ENCODE measurements around the gene MON2.

DNA sequence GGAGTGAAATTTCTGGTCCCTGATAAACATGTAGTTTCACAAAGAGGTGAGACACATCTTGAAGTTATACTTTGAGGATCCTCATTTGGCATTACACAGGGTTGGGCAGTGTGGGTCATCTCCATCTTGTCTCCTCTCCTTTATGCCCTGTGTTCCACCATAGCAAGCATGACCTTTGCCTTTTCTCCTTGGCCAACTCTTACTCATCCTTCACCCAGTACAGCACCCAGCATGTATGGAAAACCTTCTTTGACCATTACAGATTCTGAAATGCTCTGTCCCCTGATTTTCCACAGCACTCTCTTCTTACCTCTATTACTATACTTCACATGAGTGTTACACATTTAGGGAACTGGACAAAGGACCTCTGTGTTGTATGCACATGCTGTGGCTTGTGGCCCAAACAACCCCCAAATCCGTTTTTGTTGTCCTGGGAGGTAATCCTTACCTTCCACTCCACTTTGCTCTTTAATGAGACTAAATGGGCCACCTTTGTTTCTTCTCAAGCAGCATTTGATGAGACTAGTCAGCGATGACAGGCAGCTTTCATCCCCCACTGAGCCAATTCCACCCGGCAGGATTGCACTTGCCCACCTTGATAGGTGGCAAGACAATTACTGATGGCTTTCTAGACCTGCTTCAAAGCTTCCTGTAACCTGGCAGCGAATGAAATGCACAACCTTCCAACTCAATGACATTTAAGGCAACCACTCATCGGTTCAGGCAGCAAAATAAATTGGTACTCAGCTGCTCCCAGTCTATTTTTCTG lies 163.5 kb downstream of the MON2 start:
- TF ChIP-seq, protein P1, sequence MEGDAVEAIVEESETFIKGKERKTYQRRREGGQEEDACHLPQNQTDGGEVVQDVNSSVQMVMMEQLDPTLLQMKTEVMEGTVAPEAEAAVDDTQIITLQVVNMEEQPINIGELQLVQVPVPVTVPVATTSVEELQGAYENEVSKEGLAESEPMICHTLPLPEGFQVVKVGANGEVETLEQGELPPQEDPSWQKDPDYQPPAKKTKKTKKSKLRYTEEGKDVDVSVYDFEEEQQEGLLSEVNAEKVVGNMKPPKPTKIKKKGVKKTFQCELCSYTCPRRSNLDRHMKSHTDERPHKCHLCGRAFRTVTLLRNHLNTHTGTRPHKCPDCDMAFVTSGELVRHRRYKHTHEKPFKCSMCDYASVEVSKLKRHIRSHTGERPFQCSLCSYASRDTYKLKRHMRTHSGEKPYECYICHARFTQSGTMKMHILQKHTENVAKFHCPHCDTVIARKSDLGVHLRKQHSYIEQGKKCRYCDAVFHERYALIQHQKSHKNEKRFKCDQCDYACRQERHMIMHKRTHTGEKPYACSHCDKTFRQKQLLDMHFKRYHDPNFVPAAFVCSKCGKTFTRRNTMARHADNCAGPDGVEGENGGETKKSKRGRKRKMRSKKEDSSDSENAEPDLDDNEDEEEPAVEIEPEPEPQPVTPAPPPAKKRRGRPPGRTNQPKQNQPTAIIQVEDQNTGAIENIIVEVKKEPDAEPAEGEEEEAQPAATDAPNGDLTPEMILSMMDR (IDR thresholded peaks at IDR 0.05): no peak
- no peak for TF ChIP-seq POLR2A (IDR thresholded peaks at IDR 0.05)

Measured in uterus (tissue), 2 donors.